ENCODE measurements around the gene ASRGL1.

- TF ChIP-seq CTCF (IDR thresholded peaks at IDR 0.05; ENCODE audit: insufficient read depth, low read length, poor library complexity, severe bottlenecking) (no peak), EZH2phosphoT487 (conservative IDR thresholded peaks at IDR 0.05; ENCODE audit: low read length) (no peak)
These were observed 61.1 kb downstream of the ASRGL1 start for GRCh38 chr11:62398011-62398994.

Data from SU-DHL-6 (cell line).